ENCODE data around the gene CASP1. TPM values are rescaled to one million over a fixed set of nuclear protein-coding genes. Genes with fewer than 3 reads are reported as not detected.
A peak's percentile ranks its signal among the peaks of the same experiment; 100 is the strongest.
"Not testable (repeated sequence)": the region's sequence is repeated elsewhere in the genome, so short reads cannot be mapped to it uniquely, and the experiment has no call there.

CASP1 gene
- 3.1 and 4.1 TPM in 2 replicates for total RNA-seq (2014; rRNA removed; shearing (Covaris generic))

DNA sequence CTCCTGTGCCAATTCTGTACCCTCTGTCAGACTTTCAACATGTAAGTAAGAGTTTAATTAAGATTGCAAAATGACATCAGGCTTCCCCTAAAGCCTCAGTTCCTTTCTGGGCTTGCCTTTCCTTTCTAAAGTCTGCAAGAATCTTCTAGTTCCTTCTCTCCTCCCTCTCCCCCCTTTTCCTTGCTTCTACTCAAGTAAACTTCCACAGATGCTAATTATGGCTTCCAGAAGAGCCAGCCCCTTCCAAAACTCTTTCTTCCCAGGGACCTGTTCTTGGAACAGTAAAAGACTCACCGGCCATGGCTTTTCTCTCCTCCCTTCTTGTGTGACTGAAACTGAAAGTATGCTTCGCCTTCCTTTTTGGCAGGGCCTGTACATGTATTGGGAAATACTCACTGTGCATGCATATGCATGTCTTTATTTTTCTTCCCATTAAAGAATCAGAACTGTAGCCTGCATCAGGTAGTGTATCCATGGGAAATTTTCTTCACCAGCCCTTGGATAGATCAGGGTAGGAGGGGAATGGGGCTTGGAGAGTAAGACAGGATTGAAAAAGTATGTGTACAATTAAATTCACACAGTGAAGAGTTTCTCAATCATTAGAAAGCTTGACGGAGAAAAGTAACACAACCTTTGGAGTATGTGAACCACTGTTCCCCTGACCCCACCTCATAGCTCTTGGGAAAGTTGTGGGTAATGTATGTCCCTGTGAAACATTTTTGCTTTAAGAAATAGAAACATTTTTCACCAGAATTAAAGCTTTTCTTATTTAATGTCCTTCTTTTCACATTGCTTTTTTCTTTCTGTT, at the start of gene CASP1:
TSS of gene CASP1 (minus strand) at position 332 of the 808 bp plus-strand sequence. CDS start at position 301, 31 bp downstream.
- peak in 1 of 2 experiments; percentile 27 for DNase-seq (ENCODE audit: low read depth in 1 of 2, low spot score in 2 of 2)
- no peaks in the 10 kb centered on the region for H3K27me3 ChIP-seq (replicated peaks)
- H3K36me3 ChIP-seq = no peaks in the 10 kb centered on the region
- H3K4me1 ChIP-seq (replicated peaks) = no peaks in the 10 kb centered on the region; the same call in 1 of the 2 replicates
- no peak within 1 kb of the TSS for H3K4me3 ChIP-seq
- no peaks in the 10 kb centered on the region for H3K9me3 ChIP-seq (replicated peaks)
- no peak within 1 kb of the TSS for H3K27ac ChIP-seq

DNA sequence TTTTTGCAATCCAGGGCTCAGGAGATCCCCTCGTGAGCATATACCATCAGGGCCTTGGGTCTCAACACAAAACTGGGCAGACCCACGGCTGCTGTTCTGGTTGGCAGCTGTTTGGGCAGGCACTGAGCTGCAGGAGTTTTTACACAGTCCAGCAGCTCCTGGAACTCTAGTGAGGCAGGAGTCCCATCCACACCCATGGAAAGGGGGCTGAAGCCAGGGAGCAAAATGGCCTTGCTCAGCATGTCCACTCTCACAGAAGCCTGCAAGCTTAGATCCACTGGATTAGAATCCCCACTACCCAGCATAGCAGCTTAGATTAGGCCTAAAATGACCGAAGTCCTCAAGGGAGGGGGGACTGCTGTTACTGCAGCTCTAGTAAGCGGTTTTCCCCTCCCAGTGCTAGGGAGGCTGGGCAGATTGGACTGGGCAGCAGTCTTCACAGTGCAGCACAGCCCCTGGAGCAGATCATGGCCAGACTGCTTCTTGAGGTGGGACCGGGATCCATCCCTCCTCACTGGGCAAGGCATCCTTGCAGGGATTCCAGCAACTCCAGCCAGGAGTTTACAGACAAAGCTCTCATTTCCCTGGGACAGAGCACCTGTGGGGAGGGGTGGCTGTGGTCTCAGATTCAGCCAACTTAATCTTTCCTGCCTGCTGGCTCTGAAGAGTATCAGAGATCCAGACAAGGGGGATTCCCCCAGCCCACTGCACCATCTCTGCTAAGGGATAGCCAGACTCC, 46.6 kb upstream of the CASP1 start:
- Histone ChIP-seq H3K9me3 (replicated peaks) (no peaks in the 10 kb centered on the region), H3K4me1 (replicated peaks) (no peaks in the 10 kb centered on the region), H3K27me3 (replicated peaks) (no peaks in the 10 kb centered on the region), H3K36me3 (no peaks in the 10 kb centered on the region), H3K27ac (no peak overlapping the region), H3K4me3 (no peak overlapping the region)
- DNase-seq (ENCODE audit: low read depth in 1 of 2, low spot score in 2 of 2) = no peak

DNA sequence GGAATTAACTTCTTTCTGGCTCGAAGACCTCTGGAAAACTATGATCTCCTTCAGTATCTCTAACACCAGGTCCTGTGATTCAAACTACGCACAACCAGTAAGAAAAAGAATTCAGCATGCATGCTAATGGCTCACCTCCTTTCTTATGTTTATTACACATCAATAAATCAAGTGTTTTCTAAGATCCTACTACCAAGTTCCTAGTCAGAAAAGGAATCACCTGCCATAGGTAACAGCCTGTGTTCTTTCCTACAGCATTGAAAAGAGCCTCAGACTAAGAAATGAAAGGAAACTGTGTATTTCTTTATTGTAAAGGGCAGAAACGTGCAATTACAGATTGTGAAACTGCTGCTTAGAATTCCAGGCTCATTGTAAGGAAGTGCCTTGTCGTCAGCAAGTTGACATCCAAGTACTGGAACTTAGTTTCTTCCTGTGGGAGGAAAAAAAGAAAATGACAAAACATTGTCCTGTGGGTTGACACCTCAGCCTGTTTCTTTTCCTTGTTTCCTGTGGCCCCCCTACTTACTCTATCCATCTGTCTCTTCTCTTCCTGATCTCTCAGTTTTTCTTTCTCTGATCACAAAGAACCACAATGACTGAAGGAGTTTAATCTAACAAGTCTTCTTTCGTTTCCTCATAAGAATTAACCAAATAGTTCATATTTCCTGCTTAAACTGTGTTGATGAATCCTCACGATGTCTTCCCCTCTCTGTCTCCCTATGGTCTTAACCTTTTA, 45.4 kb upstream of the CASP1 start:
- not testable (repeated sequence) for H3K27me3 ChIP-seq (replicated peaks); H3K4me1 ChIP-seq (replicated peaks); H3K4me3 ChIP-seq; H3K9me3 ChIP-seq (replicated peaks); DNase-seq (ENCODE audit: low read depth in 1 of 2, low spot score in 2 of 2); H3K36me3 ChIP-seq; H3K27ac ChIP-seq

GRCh38 chr11:105078283-105078682, 43.3 kb upstream of the CASP1 start:
- no peak for DNase-seq (ENCODE audit: low read depth in 1 of 2, low spot score in 2 of 2)

DNA sequence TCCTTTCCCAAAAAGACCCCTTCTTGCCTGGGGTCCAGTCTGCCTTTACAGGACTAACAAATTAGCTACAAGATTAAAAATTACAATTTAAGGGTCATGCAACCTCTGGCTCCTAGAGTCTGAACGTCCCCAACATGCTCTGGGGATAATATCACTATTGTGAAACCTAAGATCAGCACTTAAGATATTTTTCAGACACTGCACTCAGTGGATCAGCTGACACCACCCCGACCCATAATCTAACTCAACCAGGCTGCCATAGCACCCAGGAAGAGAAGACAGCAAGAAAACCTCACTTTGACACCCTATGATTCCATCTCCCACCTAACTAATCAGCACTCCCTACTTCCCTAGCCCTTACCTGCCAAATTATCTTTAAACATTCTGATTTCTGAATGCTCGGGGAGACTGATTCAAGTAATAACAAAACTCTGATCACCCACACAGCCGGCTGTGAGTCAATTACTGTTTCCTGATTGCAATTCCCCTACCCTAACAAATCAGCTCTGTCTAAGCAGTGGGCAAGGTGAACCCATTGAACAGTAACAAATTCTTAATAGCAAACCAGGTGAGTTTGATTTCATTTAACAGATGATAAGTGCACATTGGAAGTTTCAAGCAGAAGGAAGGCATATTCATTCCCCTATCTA, 42.3 kb upstream of the CASP1 start:
- DNase-seq (ENCODE audit: low read depth in 1 of 2, low spot score in 2 of 2); H3K4me1 ChIP-seq (replicated peaks); H3K36me3 ChIP-seq; H3K27me3 ChIP-seq (replicated peaks); H3K4me3 ChIP-seq; H3K9me3 ChIP-seq (replicated peaks); H3K27ac ChIP-seq: not testable (repeated sequence)

More at GRCh38 chr11:105078283-105078682, 43.3 kb upstream of the CASP1 start:
- H3K27ac ChIP-seq = no peak overlapping the region
- no peaks in the 10 kb centered on the region for H3K27me3 ChIP-seq (replicated peaks)
- no peaks in the 10 kb centered on the region for H3K9me3 ChIP-seq (replicated peaks)
- H3K4me1 ChIP-seq (replicated peaks) = no peaks in the 10 kb centered on the region
- no peaks in the 10 kb centered on the region for H3K36me3 ChIP-seq
- H3K4me3 ChIP-seq = no peak overlapping the region

DNA sequence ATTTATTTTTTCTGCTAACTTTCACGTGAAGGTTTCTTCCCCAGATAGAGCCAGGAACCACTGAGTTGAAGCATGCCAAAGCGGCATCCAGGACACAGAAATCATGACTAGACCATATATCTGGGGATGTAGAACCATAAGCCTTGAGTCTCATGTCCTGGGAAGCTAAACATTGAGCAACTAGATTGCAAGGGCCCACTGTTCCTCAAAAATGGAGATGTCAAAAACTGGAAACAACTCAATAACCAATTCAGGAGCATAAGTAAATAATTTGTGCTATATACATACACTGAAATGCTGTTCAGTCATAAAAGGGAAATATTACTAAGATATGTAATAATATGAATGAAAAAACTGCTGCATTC, 39.2 kb upstream of the CASP1 start:
- no peaks in the 10 kb centered on the region for H3K27me3 ChIP-seq (replicated peaks)
- no peak overlapping the region for H3K27ac ChIP-seq
- H3K4me3 ChIP-seq = no peak overlapping the region
- no peaks in the 10 kb centered on the region for H3K36me3 ChIP-seq
- H3K4me1 ChIP-seq (replicated peaks) = no peaks in the 10 kb centered on the region
- DNase-seq (ENCODE audit: low read depth in 1 of 2, low spot score in 2 of 2) = no peak
- H3K9me3 ChIP-seq (replicated peaks) = no peaks in the 10 kb centered on the region

GRCh38 chr11:105073456-105074165, 38.7 kb upstream of the CASP1 start:
- no peaks in the 10 kb centered on the region for H3K9me3 ChIP-seq (replicated peaks)
- H3K36me3 ChIP-seq = no peaks in the 10 kb centered on the region
- no peaks in the 10 kb centered on the region for H3K27me3 ChIP-seq (replicated peaks)
- H3K27ac ChIP-seq = no peak overlapping the region
- H3K4me1 ChIP-seq (replicated peaks) = no peaks in the 10 kb centered on the region
- no peak for DNase-seq (ENCODE audit: low read depth in 1 of 2, low spot score in 2 of 2)
- no peak overlapping the region for H3K4me3 ChIP-seq

DNA sequence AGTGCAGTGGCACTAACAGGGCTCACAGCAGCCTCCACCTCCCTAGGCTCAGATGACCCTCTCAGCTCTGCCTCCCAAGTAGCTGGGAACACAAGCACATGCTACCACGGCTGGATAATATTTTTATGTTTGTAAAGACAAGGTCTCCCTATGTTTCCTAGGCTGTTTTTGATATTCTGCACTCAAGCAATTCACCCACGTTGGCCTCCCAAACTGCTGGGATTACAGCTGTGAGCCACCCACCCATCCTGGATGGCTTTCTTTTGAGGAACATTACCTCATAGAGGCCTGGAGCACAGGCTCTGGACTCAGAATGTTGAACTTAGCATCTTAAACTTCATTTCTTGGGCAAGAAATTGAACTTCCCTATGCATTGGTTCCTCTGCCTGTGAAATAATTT, 37.1 kb upstream of the CASP1 start:
- not testable (repeated sequence) for H3K27me3 ChIP-seq (replicated peaks); H3K9me3 ChIP-seq (replicated peaks); H3K36me3 ChIP-seq; H3K4me3 ChIP-seq; H3K27ac ChIP-seq; DNase-seq (ENCODE audit: low read depth in 1 of 2, low spot score in 2 of 2); H3K4me1 ChIP-seq (replicated peaks)

GRCh38 chr11:105071089-105071732, 36.3 kb upstream of the CASP1 start:
- Histone ChIP-seq H3K4me1 (replicated peaks) (no peaks in the 10 kb centered on the region), H3K36me3 (no peaks in the 10 kb centered on the region), H3K4me3 (no peak overlapping the region), H3K27me3 (replicated peaks) (no peaks in the 10 kb centered on the region), H3K9me3 (replicated peaks) (no peaks in the 10 kb centered on the region), H3K27ac (no peak overlapping the region)
- DNase-seq (ENCODE audit: low read depth in 1 of 2, low spot score in 2 of 2) = no peak

DNA sequence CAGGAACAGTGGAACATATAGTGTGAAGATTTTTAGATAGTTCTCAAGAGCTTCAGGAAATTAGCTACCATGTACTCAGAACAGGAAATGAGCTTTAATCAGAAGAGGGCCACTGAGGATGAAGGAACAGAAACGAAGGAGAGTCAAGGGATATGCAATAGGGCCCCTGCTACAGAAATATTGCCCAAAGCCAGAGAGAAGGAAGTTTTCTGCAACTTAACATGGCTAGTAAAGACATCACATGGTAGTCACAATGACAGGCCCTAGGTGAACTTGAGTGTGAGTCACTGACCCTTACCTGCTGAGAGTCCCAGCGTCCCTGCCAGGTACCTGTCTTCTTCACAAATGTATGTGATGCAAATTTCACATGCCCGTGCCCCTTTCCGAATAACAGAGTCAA, 35.4 kb upstream of the CASP1 start:
- H3K27ac ChIP-seq = no peak overlapping the region
- no peak for DNase-seq (ENCODE audit: low read depth in 1 of 2, low spot score in 2 of 2)

DNA sequence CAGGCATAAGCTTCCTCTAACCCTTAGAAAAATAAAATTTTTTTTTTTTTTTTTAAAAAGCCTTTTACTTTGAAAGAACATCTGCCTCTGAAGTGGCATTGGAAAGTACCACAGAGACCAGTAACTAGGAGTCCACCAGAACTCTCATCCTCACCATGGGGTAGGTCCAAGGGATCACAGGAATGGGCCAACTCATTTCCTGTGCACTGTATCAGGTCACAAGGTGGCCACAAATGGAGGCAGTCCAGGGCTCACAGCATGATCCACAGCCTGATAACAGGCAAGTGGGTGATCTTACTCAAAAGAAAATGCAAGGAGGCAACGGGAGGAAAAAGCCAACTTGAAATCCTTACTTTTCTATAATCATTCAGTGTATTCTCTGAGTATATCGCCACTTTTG, 34.8 kb upstream of the CASP1 start:
- H3K27me3 ChIP-seq (replicated peaks); H3K27ac ChIP-seq; DNase-seq (ENCODE audit: low read depth in 1 of 2, low spot score in 2 of 2); H3K36me3 ChIP-seq; H3K4me3 ChIP-seq; H3K4me1 ChIP-seq (replicated peaks); H3K9me3 ChIP-seq (replicated peaks): not testable (repeated sequence)

More for the DNA sequence above, 35.4 kb upstream of the CASP1 start:
- Histone ChIP-seq H3K27me3 (replicated peaks) (no peaks in the 10 kb centered on the region), H3K9me3 (replicated peaks) (no peaks in the 10 kb centered on the region), H3K4me1 (replicated peaks) (no peaks in the 10 kb centered on the region), H3K4me3 (no peak overlapping the region), H3K36me3 (no peaks in the 10 kb centered on the region)

- not testable (repeated sequence) for DNase-seq (ENCODE audit: low read depth in 1 of 2, low spot score in 2 of 2); H3K27ac ChIP-seq; H3K4me1 ChIP-seq (replicated peaks); H3K9me3 ChIP-seq (replicated peaks); H3K27me3 ChIP-seq (replicated peaks); H3K4me3 ChIP-seq; H3K36me3 ChIP-seq
Observed at GRCh38 chr11:105063245-105063941, 28.4 kb upstream of the CASP1 start.
